Stimulated activated CD4-positive, alpha-beta T cell treated with anti-CD3 and anti-CD28 coated beads, Interleukin-15, amount 100 ng/mL, for 24 hours (primary cell): ENCODE results near the gene CDC123.
"Not testable (repeated sequence)": the region's sequence is repeated elsewhere in the genome, so short reads cannot be mapped to it uniquely, and the experiment has no call there.

Experiments
- DNase-seq: peaks from one replicate; pipeline ENCODE4 v3.0.0-alpha.2; 2020

The CDC123 gene, protein sequence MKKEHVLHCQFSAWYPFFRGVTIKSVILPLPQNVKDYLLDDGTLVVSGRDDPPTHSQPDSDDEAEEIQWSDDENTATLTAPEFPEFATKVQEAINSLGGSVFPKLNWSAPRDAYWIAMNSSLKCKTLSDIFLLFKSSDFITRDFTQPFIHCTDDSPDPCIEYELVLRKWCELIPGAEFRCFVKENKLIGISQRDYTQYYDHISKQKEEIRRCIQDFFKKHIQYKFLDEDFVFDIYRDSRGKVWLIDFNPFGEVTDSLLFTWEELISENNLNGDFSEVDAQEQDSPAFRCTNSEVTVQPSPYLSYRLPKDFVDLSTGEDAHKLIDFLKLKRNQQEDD

DNA sequence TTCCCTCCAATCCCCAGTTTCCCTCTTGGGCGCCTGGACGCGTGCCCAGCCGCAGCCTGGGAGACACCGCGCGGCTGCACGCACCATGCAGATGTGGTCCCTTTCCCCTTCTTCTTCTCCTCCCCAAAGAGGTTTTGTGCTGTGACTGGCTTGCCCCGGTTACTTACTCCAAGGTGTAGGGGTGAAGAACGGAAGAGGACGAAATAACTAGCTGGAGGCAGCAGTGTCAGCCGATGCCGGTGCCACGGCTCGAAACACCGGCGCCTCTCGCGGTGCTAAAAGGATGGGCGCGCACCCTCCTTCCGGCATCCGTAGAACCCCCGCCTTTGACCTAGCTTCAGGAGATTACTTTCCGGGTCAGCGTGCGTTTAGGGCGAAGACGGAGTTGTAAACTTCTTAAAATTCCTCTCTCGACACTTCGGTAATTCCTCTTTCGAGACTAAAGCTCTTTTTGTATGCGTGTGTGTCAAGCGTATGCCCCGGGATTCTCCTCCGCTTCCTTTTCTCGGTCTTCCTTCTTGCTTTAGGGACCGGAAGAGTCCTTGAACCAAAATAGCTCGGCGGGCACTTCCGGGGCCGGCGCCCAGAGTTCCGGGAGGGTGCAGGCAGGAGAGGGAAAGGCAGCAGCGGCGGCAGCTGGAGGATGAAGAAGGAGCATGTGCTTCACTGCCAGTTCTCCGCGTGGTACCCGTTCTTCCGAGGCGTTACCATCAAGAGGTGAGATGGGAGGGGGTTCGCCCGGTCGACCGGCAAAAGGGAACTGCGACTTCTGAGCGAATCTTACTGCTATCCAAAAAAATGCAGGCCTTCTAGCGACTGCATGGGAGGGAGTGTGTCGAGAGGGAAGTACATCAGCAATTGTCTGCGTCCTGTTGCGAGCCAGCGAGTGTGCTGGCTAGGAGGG lies at the start of gene CDC123, which contains the start of gene NUDT5:
TSS of gene CDC123 (plus strand) at position 586 of the 904 bp plus-strand sequence. CDS start at position 644, 58 bp downstream.
TSS of gene NUDT5 (minus strand) at position 289 of the 904 bp plus-strand sequence. CDS start 9,600 bp downstream, outside the sequence.
- DNase-seq: peak; percentile 90

DNA sequence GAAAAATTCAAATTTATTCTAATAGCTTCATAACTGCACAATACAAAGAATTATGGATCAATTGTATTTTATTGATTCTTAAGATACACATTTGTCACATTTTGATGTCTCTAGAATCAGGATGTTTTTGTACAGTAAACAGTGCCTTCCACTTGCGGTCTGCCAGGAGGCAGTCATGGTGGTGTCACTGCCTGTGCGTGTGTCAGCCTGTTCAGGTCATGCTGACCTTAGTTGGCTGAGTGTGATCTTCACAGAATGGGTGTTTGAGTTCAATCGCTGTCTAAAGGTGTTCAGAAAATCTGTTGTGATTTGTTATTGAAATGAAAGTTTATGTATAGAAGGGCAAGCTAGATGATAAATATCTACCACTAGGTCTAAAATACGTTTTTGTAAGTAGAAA lies 45.8 kb upstream of the CDC123 start:
- no peak for DNase-seq

DNA sequence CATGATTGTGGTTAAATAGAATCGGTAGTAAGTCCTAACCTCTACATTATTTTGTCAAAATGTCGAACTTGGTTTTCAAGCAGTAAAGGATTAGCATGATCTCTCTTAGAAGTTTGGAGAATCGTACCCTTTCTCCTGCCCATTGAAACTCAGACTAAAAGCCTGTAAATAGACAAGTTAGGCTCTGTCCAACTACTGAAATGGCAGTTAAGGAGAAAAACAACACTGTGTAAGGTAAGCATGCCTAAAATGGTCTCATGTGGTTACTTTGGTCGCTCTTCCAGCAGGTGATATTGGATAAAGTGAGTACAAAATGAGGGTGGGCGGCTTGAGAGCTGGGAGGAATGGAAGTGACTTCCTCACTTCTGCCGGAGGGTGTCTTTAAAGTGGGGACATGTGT lies 41.5 kb upstream of the CDC123 start:
- no peak for DNase-seq

DNA sequence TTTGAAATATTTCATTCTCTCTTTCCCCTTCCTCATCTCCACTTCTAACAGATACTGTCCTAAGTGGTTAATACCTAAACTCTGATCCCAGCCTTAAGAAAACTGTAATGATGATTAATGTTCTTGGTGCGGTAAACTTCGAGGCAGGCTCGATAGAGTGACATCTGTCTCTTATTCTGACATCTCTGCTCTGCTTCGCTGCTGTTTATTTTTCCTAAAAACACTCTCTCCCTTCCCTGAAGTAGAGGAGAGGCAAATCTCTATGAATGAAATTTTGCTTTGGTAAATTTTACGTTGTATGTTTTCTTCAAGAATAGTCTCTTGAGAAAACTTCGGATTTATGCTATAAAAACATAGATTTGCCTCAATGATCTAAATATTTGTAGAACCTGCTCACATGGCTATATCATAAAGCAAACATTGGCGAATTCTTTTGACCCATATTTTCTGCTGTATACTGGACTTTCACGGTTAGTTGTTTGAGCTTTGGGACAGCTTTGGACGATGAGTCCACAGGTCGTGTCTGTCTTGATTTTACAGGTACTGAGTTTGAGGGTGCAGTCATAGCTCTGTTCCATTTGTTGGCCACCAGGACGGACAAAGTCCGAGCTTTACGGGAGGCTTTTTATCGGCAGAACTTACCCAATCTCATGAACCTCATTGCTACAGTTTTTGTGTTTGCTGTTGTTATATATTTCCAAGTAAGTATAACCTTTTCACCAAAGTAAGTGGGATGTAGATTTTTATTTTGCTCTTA lies 39.4 kb upstream of the CDC123 start:
- DNase-seq: no peak

DNA sequence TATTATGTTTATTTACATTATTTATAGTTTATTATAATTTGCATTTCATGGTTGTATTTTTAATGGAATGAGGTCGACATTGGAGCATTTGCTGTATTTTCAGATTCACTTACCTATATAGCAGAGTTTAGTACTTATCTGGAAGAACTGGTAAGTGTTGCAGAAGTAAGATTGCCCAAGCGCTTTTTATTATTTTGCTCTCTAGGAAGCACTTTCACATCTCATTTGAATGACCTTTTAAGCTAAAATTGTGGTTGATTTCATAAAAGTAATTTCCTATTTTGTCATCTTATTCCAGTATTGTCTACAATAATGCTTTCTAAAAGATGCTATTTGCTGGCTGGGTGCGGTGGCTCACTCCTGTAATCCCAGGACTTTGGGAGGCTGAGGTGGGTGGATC lies 37.9 kb upstream of the CDC123 start:
- no peak for DNase-seq

DNA sequence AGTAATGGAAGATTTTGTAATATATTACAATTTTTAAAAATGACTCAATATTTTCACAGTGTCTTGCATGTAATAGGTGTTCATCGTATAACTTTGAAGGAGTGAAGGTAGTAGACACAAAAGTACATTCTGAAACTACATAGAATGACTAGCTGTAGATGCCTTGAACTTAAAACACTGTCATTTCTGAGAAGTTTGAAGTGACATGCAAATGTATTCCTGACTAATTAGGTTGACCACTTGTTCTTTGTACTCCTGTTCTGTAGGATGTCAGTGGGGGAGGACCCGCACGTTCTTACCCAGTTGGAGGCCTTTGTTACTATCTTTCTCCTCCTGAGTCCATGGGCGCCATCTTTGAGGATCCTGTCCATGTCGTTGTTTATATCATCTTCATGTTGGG lies 35.3 kb upstream of the CDC123 start:
- no peak for DNase-seq

DNA sequence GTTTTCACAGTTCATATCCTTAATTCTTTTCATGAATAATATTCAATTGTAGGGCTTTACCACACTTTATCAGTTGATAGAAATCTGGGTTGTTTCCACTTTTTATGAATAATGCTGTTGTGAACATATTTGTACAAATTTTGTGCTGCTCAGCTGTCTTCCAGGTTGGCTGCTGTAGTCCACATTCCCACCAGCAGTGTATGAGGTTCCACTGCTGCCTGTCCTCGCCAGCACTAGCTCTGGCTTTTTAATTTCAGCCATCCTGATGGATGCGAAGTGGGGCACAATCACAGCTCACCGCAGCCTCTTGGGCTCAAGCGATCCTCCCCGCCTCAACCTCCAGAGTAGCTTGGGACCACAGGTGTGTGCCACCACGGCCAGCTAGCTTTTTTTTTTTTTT lies 33.1 kb upstream of the CDC123 start:
- DNase-seq: no peak

DNA sequence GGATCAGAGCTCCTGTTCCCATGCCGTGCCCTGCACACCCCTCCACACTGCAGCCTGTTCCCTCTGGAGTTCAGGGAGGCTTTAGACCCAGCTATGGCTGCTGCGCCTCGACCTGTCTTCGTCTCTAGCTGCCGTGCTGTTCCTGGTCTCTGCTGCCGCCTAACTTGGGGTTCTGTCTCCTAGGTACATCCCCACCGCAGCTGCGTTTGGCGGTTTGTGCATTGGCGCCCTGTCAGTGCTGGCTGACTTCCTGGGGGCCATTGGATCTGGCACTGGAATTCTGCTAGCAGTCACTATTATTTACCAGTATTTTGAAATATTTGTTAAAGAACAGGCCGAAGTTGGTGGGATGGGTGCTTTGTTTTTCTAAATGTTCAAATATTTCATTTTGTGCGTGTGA lies 31.9 kb upstream of the CDC123 start:
- no peak for DNase-seq

DNA sequence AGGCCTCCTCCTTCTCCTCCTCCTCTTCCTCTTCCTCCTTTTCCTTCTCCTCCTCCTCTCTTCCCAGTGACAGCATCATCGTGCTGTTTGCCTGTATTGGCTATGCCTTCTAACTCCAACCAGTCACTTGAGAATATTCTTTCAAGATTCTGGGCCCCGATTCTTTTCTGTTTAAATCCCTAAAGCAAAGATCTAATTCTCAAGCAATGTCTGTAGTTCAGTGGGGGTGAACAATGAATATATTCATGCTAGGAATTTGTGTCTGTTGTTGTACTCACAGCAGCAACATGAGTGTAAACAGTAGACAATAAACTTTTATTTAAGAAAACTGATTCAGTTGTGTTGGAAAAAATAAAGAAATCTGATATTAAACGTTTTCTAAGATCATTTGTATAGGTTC lies 31.0 kb upstream of the CDC123 start:
- no peak for DNase-seq

DNA sequence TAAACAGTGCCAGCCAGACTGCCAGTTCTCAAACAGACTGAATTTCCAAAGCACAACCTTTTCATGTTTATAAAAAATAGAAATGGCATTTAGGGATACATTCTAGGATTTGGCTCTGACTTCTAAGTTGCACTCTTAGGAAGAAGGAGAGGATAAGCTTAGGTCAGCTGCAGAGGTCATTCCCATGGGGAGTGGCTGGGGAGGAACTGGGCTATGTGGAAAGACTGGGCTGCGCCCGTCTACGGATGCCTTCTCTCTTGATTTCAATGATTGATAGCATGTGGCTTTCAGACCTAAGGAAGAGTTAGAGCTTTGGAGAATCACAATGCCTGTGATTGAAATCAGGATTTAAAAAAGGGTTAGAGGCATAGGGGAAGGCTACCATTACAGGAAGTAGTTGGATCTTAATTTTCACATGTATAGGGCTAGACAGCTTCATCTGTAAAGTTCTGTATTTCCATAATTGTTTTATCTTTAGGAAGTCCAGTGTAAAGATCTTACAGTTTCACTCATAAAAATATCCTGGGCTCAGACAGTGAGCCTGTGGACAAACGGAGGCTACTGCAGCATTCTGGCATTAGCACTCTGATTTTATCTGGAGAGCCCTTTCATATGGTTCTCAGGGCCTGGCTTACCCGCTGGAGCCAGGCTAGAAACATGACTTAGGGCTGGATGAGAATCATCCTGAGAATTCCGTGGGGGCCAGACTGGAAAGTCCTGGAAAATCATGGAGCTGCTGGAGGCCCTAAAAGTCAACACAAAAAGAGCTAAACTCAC lies 29.8 kb upstream of the CDC123 start:
- no peak for DNase-seq

DNA sequence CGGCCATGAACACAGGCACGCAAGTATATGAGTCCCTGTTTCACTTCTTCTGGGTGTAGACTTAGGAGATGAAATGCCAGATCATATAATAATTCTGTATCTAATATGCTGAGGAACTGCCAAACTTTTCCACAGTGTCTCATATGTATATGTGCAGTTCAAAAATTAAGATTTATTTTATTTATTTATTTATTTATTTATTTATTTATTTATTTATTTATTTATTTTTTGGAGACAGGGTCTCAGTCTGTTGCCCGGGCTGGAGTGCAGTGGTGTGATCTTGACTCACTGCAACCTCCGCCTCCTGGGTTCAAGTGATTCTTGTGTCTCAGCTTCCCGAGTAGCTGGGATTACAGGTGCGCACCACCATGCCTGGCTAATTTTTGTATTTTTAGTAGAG lies 24.5 kb upstream of the CDC123 start:
- not testable (repeated sequence) for DNase-seq

DNA sequence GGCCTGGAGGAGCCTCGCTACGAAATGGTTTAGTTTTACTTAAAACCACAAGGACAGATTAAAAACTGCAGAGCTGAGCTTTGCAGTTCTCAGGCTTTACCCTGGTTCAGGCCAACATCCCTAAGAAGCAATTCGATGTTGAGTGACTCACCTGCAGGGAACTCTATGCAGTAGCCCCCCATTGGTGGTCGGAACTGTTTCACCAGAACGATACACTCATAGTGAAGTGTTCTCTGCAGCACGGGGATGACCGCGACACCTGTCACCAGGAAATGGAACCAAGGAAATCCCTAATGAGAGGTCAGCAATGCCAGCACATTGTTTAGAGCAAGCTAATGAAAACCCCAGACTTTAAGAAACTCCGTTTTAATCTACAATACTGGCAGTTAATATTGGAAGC lies 18.3 kb upstream of the CDC123 start:
- DNase-seq: peak; percentile 32

DNA sequence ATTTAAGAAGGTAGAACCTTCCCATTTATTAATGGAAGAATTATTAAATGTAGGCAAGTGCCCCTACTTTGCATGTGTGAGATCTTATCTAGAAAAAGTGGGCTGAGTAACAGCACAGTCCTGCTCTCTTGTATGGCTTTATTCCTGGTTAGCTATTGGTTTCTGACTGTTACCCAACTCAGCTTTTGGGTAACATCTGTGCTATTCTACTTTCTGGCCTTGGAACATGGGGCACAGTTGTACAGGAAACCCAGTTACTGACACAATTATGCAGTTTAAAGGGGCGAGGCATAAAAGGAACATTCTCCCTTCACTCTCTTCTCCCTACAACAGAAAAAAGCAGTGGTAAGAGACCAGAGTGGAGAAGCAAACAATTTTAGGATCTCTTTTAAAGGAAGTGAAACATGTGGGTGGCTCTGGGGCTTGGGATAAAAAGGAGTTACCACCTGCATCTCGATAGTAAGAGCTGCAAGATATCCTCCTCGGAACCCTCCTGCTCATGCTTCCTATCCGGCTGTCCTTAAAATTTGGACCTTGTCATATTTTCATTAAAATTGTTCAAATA lies 16.3 kb upstream of the CDC123 start:
- DNase-seq: no peak

DNA sequence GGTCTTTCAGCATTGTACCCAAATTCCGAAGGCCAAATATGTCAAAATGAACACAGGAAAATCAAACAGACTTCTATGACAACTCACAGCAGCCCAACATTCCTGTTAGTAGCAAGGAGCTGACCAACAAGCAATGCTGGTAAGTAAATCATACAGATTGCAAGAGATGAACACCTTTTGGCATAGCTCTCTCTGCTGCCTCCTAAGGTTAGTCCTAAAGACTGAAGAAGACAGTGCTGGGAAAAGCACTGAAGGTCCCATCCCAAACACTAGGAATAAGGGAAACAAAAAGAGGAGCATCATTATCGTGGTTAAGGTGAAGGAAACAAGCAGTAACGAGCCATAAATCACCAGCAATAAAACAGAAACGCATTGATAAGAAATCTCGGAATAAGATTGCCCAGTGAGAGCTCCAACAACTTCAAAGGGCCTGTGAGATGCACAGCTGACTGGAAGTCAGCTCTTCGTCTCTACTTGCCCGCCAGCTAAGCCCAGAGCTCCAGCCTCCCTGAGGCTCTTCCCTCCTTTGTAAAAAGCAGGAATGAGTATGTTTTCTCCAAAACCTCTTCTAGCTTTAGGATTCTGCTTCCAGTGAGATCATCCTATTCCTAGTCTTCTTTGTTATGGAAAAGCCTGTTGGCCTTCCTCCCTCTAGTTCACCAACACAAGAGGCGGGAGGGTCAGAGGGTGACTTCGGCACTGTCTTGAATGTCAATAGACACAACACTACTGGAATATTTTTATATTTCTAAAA lies 15.6 kb upstream of the CDC123 start:
- no peak for DNase-seq

DNA sequence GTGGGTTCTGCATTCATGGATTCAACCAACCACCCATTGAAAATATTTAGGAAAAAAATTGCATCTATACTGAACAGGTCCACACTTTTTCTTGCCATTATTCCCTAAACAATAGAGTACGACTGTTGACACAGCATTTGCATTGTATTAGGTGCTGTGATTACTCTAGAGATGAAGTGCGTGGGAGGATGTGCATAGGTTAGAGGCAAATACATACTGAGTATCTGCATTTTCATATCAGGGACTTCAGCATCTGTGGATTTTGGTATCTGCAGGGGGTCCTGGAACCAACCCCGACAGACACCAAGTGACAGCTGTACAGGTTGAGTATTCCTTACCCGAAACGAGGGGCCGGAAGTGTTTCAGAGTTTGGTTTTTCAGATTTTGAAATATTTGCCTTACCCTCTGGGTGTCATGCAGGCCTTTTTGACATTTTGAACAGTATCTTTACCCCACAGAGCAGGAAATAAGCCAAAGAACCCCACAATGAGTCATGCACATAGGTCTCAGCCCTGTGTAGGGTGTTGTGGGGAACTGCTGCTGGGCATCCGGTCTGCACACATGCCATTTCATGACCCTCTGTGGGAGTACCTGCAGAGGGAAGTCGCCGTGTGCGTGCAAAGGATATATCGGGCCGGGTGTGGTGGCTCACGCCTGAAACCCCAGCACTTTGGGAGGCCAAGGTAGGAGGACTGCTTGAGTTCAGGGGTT lies 14.8 kb upstream of the CDC123 start:
- DNase-seq: peak; percentile 76

DNA sequence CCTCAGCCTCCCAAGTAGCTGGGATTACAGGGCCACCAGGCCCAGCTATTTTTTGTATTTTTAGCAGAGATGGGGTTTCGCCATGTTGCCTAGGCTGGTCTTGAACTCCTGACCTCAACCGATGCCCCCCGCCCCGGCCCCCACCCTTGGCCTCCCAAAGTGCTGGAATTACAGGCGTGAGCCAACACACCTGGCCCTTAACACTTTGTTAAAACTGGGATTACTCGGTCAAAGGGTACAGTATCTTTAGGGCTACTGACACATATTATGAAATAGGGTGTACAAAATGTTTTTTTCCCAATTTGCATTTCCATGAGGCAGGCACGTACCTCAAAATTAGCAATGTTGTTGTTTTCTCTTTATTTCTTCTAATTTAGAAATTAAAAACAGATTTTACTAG lies 11.8 kb upstream of the CDC123 start:
- no peak for DNase-seq

DNA sequence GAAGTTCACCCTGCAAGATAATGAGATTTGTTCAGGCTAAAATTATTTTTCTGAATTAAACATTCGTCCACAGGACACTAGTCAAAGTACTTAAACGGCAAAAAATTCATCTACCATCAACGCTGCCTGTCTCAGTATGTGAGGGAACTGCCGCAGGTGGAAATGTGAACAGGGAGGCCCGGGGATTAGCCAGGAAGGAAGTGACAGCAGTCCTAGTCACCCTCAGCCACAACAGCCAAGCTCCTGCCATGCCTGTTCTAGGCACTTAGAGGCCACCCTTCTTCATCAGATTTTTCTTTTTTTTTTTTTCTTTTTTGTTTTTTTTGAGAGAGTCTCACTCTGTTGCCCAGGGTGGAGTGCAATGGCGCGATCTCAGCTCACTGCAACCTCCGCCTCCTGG lies 9.7 kb upstream of the CDC123 start:
- DNase-seq: peak; percentile 27

DNA sequence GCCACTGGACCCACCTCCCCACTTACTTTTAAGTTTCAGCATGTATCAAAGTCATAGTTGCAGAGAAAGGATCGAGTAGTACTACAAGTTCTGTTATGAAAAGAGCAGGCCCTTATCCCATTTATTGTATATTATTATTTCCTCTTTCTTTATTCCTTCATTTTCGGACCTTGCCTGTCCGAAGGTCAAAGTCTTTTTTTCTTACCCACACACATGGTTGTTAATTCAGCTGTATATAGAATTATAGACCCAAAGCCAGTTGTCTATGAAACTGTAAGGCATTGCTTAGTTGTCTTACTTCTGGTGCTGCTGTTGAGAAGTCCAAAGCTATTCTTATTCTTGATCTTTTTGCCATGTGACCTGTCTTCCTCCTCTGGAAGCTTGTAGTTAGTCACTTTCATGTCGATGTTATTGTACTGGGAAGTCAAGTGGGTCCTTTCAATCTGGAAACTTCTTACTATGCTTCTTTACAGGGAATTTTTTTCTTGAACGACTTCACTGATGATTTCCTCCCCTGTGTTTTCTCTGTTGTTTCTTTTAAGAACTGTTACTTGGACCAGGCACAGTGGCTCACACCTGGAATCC lies 8.6 kb upstream of the CDC123 start:
- no peak for DNase-seq

DNA sequence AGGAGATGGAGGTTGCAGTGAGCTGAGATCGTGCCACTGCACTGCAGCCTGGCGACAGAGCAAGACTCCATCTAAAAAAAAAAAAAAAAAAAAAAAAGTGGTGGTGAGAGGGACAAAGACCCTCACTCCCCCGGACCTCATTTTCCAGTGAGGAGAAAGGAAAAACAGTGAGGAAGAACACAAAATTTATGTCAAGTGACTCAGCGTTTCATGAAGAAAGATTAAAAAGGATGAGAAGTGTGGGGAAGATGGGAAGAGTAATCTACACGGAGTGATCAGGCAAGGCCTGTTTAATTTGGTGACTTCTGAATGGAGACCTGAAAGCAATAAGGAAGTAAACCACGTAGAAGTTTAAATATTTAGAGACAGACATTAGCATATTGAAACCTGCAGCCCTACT lies 7.3 kb upstream of the CDC123 start:
- DNase-seq: no peak

DNA sequence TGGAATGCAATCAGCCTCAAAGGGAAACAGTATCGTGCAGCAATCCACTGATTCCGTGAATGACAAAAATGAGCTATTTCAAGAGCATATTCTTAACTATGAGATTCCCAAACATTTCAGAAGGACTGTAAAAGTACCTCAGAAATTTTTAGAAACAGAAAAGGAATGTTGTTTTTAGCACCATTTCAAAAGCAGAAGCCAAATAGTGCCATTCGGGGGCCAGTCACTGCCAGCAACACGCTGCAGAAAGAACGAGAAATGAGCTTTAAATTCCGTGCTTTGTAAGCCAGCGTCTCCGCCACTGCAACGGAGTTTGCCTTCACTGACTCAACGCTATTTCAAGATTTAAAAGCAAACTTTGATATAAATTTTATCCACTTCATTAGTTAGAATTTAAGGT lies 6.6 kb upstream of the CDC123 start:
- no peak for DNase-seq
